GM12878 (cell line): Measurements from ENCODE around the gene BTBD1. TPM values are rescaled to one million over a fixed set of nuclear protein-coding genes. Genes with fewer than 3 reads are reported as not detected.

ENCODE experiments used
- ATF7 ChIP-seq: fragments of 450-650 bp; IDR thresholded peaks from 2 replicates; pipeline ENCODE4 v1.6.1; 2016; ENCODE audit warnings: low read depth, mild to moderate bottlenecking
- BMI1 ChIP-seq: fragments of 450-650 bp; IDR thresholded peaks from 2 replicates; pipeline ENCODE4 v1.6.1; 2016; ENCODE audit warnings: mild to moderate bottlenecking, moderate library complexity, borderline replicate concordance
- CREB1 ChIP-seq: IDR thresholded peaks from 2 replicates; pipeline ENCODE4 v1.6.1; 2012; ENCODE audit warnings: low read depth, mild to moderate bottlenecking, inconsistent platforms
- CREM ChIP-seq: IDR thresholded peaks from 2 replicates; pipeline ENCODE4 v1.6.1; 2014; ENCODE audit warnings: antibody characterized with exemption, low read depth
- DPF2 ChIP-seq: fragments of 450-650 bp; IDR thresholded peaks from 2 replicates; pipeline ENCODE4 v1.6.1; 2017; ENCODE audit warnings: mild to moderate bottlenecking
- EED ChIP-seq: sonication (generic); IDR thresholded peaks from 2 replicates; pipeline ENCODE4 v1.6.1; 2016; ENCODE audit warnings: antibody characterized with exemption, low read depth
- ETV6 ChIP-seq, 2 experiments: fragments of 450-650 bp in 1 of 2; IDR thresholded peaks in 1 of 2; conservative IDR thresholded peaks in 1 of 2; 2 replicates each; pipeline ENCODE4 v1.6.1; 2014; ENCODE audit warnings: antibody characterized with exemption in 1 of 2, borderline replicate concordance in 1 of 2, low read depth in 1 of 2, mild to moderate bottlenecking in 1 of 2, moderate library complexity in 1 of 2
- FOXM1 ChIP-seq: IDR thresholded peaks from 2 replicates; pipeline ENCODE4 v1.6.1; 2012; ENCODE audit warnings: low read depth, mild to moderate bottlenecking, inconsistent platforms, low read length, moderate library complexity
- IKZF1 ChIP-seq: fragments of 450-650 bp; conservative IDR thresholded peaks from 2 replicates; pipeline ENCODE4 v1.6.1; 2017; ENCODE audit warnings: antibody characterized with exemption, mild to moderate bottlenecking
- IRF4 ChIP-seq: IDR thresholded peaks from 2 replicates; pipeline ENCODE4 v1.6.1; 2011; ENCODE audit warnings: low read depth, low read length
- JUNB ChIP-seq: IDR thresholded peaks from 2 replicates; pipeline ENCODE4 v1.6.1; 2016; ENCODE audit warnings: antibody characterized with exemption, mild to moderate bottlenecking
- MEF2A ChIP-seq: IDR thresholded peaks from 2 replicates; pipeline ENCODE4 v1.6.1; 2011; ENCODE audit warnings: low read depth, mild to moderate bottlenecking, low read length, moderate library complexity; ENCODE audit not compliant: insufficient read depth
- MEF2B ChIP-seq: fragments of 450-650 bp; IDR thresholded peaks from 2 replicates; pipeline ENCODE4 v1.6.1; 2018; ENCODE audit warnings: mild to moderate bottlenecking, moderate library complexity; ENCODE audit not compliant: partially characterized antibody, poor library complexity, severe bottlenecking
- MLLT1 ChIP-seq: fragments of 450-650 bp; IDR thresholded peaks from 2 replicates; pipeline ENCODE4 v1.6.1; 2016; ENCODE audit warnings: mild to moderate bottlenecking
- MTA3 ChIP-seq: IDR thresholded peaks from 2 replicates; pipeline ENCODE4 v1.6.1; 2012; ENCODE audit warnings: low read length, inconsistent platforms, borderline replicate concordance
- MYB ChIP-seq: fragments of 150-350 bp; IDR thresholded peaks from 2 replicates; pipeline ENCODE4 v1.6.1; 2014; ENCODE audit warnings: mild to moderate bottlenecking, low read depth, low read length, borderline replicate concordance
- PAX5 ChIP-seq: IDR thresholded peaks from 2 replicates; pipeline ENCODE4 v1.6.1; 2011; ENCODE audit warnings: low read depth, low read length, borderline replicate concordance
- RAD51 ChIP-seq: fragments of 450-650 bp; IDR thresholded peaks from 2 replicates; pipeline ENCODE4 v1.6.1; 2016; ENCODE audit warnings: moderate library complexity, mild to moderate bottlenecking, inconsistent platforms
- RUNX3 ChIP-seq: IDR thresholded peaks from 2 replicates; pipeline ENCODE4 v1.6.1; 2012; ENCODE audit warnings: low read length, inconsistent platforms
- SPI1 ChIP-seq: IDR thresholded peaks from 2 replicates; pipeline ENCODE4 v1.6.1; 2011; ENCODE audit warnings: low read depth, mild to moderate bottlenecking, low read length, moderate library complexity, borderline replicate concordance; ENCODE audit not compliant: insufficient read depth
- ZBED1 ChIP-seq: IDR thresholded peaks from 2 replicates; pipeline ENCODE4 v1.6.1; 2016; ENCODE audit warnings: borderline replicate concordance
- polyA plus RNA-seq, 11 experiments: library from polyadenylated mRNA; depleted of rRNA in 4 of 11; unstranded in 6 of 11; stranded (reverse) in 5 of 11; fragments of >200 nt; fragmentation: Nextera tagmentation in 4 of 11; fragmentation: Illumina TruSeq in 1 of 11; extraction: Ambion mirVana in 4 of 11; extraction: Trizol in 1 of 11; gene quantifications; 1 replicate in 1 of 11; 2 replicates in 10 of 11; pipeline versions ENCODE4 v1.2.1 to v1.2.3, GENCODE V29; 2011 to 2016; ENCODE audit warnings: inconsistent platforms in 2 of 11, missing spikeins in 2 of 11, low read depth in 1 of 11
- total RNA-seq, 4 experiments: library from RNA; depleted of rRNA in 3 of 4; stranded (reverse); fragments of >200 nt in 3 of 4; fragmentation: Illumina TruSeq in 1 of 4; extraction: Trizol in 1 of 4; gene quantifications; 2 replicates each; pipeline versions ENCODE4 v1.2.1 to v1.2.3, GENCODE V29; 2013 to 2021
- TF ChIP-seq, protein P1 (sequence below): fragments of 450-650 bp; IDR thresholded peaks from 2 replicates; pipeline ENCODE4 v1.6.1; 2017; ENCODE audit warnings: mild to moderate bottlenecking, low read depth, inconsistent platforms; ENCODE audit not compliant: poor library complexity, severe bottlenecking
- TF ChIP-seq, protein P2 (sequence below): IDR thresholded peaks from 2 replicates; pipeline ENCODE4 v1.6.1; 2011; ENCODE audit warnings: low read depth, mild to moderate bottlenecking, low read length, moderate library complexity, borderline replicate concordance; ENCODE audit errors: extremely low read depth
- TF ChIP-seq, protein P3 (sequence below): IDR thresholded peaks from 2 replicates; pipeline ENCODE4 v1.6.1; 2012; ENCODE audit warnings: low read length, inconsistent platforms

BTBD1 gene
- total and polyA plus RNA-seq, 10 of the 15 experiments (the other 5 are each of a cell fraction or from before 2014, with no cell fraction given) = 17.5 to 90.4 (median 73.1) TPM

- TF ChIP-seq RAD51 (peak; percentile 83), MEF2B (peak; percentile 61), IRF4 (peak; percentile 75), EED (peak; percentile 66), SPI1 (0 out of 2 replicates have a peak, but pooled peaks have one; percentile 30), MYB (0 out of 2 replicates have a peak, but pooled peaks have one; percentile 31), ATF7 (peak; percentile 80), DPF2 (no peak), RUNX3 (peak; percentile 81), IKZF1 (peak; percentile 63; the same call in 1 of the 2 replicates), ETV6 (conservative IDR thresholded peaks at IDR 0.05 in 1 of 2, IDR thresholded peaks at IDR 0.05 in 1 of 2; ENCODE audit: borderline replicate concordance in 1 of 2, low read depth in 1 of 2) (peak in 1 of 2 experiments; percentile 67; a peak in 1 of 4 replicates), MTA3 (no peak), CREB1 (peak; percentile 79), MLLT1 (0 out of 2 replicates have a peak, but pooled peaks have one; percentile 53), MEF2A (peak; percentile 81), BMI1 (no peak), ZBED1 (0 out of 2 replicates have a peak, but pooled peaks have one; percentile 48), PAX5 (peak; percentile 74; the same call in 1 of the 2 replicates), JUNB (peak; percentile 89), CREM (peak; percentile 55; the same call in 1 of the 2 replicates), FOXM1 (peak; percentile 38; the same call in 1 of the 2 replicates)
- TF ChIP-seq, protein P1, sequence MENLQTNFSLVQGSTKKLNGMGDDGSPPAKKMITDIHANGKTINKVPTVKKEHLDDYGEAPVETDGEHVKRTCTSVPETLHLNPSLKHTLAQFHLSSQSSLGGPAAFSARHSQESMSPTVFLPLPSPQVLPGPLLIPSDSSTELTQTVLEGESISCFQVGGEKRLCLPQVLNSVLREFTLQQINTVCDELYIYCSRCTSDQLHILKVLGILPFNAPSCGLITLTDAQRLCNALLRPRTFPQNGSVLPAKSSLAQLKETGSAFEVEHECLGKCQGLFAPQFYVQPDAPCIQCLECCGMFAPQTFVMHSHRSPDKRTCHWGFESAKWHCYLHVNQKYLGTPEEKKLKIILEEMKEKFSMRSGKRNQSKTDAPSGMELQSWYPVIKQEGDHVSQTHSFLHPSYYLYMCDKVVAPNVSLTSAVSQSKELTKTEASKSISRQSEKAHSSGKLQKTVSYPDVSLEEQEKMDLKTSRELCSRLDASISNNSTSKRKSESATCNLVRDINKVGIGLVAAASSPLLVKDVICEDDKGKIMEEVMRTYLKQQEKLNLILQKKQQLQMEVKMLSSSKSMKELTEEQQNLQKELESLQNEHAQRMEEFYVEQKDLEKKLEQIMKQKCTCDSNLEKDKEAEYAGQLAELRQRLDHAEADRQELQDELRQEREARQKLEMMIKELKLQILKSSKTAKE = peak; percentile 68
- TF ChIP-seq, protein P2, sequence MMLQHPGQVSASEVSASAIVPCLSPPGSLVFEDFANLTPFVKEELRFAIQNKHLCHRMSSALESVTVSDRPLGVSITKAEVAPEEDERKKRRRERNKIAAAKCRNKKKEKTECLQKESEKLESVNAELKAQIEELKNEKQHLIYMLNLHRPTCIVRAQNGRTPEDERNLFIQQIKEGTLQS = no peak
- TF ChIP-seq, protein P3, sequence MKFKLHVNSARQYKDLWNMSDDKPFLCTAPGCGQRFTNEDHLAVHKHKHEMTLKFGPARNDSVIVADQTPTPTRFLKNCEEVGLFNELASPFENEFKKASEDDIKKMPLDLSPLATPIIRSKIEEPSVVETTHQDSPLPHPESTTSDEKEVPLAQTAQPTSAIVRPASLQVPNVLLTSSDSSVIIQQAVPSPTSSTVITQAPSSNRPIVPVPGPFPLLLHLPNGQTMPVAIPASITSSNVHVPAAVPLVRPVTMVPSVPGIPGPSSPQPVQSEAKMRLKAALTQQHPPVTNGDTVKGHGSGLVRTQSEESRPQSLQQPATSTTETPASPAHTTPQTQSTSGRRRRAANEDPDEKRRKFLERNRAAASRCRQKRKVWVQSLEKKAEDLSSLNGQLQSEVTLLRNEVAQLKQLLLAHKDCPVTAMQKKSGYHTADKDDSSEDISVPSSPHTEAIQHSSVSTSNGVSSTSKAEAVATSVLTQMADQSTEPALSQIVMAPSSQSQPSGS = peak; percentile 63
Observed at GRCh38 chr15:83115831-83116565, 48.9 kb upstream of the BTBD1 start (continued).
